Fibroblast of skin of right biceps (primary cell): ENCODE data around the gene CLEC2B.

Experiments
- DNase-seq: peaks from one replicate; pipeline ENCODE4 v3.0.0-alpha.2; 2013

The CLEC2B gene

GRCh38 chr12:9805883-9806282 is 63.3 kb downstream of the CLEC2B start:
- no peak for DNase-seq
